Activated CD4-positive, alpha-beta T cell treated with anti-CD3 and anti-CD28 coated beads, Interleukin-2, amount 10 ng/mL, durations not matched to agents 7 days and 5 days (primary cell): ENCODE data around the gene ITLN1. TPM values are rescaled to one million over a fixed set of nuclear protein-coding genes. Genes with fewer than 3 reads are reported as not detected.

Experiments used
- CTCF ChIA-PET: fragments of 350-600 bp; sonication (Branson Sonifier 250); formaldehyde crosslinking; loops from one replicate; lab custom pipeline; 2021; ENCODE audit warnings: antibody characterized with exemption; lab: Charles Lee
- POLR2A ChIA-PET: fragments of 350-600 bp; sonication (Branson Sonifier 250); formaldehyde crosslinking; loops from one replicate; lab custom pipeline; 2021; ENCODE audit warnings: antibody characterized with exemption; lab: Charles Lee
- DNase-seq: peaks from one replicate; pipeline ENCODE4 v3.0.0-alpha.2; 2020
- H3K27ac Mint-ChIP-seq: one replicate; pipeline ENCODE4 v1.8.0; 2021; ENCODE audit warnings: mild to moderate bottlenecking, moderate library complexity, mixed read lengths
- H3K27me3 Mint-ChIP-seq: one replicate; pipeline ENCODE4 v1.8.0; 2021; ENCODE audit warnings: mixed read lengths
- H3K36me3 Mint-ChIP-seq: one replicate; pipeline ENCODE4 v1.8.0; 2021; ENCODE audit warnings: low read depth, mixed read lengths
- H3K4me1 Mint-ChIP-seq: one replicate; pipeline ENCODE4 v1.8.0; 2021; ENCODE audit warnings: mixed read lengths
- H3K4me3 Mint-ChIP-seq: one replicate; pipeline ENCODE4 v1.8.0; 2021; ENCODE audit warnings: mild to moderate bottlenecking, moderate library complexity, mixed read lengths
- H3K9me3 Mint-ChIP-seq: one replicate; pipeline ENCODE4 v1.8.0; 2021; ENCODE audit warnings: mixed read lengths
- total RNA-seq, 2 experiments: library from RNA; stranded (reverse); gene quantifications; one replicate each; pipeline ENCODE4 v1.2.3, GENCODE V29; 2021

The ITLN1 gene
- total RNA-seq, 2 experiments from 2014 or later: not detected

- POLR2A ChIA-PET: no interaction called here
- peak overlapping the region; percentile 26 for H3K27ac Mint-ChIP-seq
- no peaks in the 10 kb centered on the region for H3K27me3 Mint-ChIP-seq
- CTCF ChIA-PET: interaction anchor here (1.2 to 2.5 kb wide), 4 partner anchors 11 to 107 kb away, joined by 4 to 10 read pairs (median 8); no protein-coding TSS in a partner anchor
- no peaks in the 10 kb centered on the region for H3K36me3 Mint-ChIP-seq
- H3K4me3 Mint-ChIP-seq: no peak overlapping the region
- no peak for DNase-seq
- H3K4me1 Mint-ChIP-seq: peaks cover 26% of the 10 kb centered on the region
- no peaks in the 10 kb centered on the region for H3K9me3 Mint-ChIP-seq
Measured at GRCh38 chr1:160863061-160863773, 21.8 kb downstream of the ITLN1 start.

DNA sequence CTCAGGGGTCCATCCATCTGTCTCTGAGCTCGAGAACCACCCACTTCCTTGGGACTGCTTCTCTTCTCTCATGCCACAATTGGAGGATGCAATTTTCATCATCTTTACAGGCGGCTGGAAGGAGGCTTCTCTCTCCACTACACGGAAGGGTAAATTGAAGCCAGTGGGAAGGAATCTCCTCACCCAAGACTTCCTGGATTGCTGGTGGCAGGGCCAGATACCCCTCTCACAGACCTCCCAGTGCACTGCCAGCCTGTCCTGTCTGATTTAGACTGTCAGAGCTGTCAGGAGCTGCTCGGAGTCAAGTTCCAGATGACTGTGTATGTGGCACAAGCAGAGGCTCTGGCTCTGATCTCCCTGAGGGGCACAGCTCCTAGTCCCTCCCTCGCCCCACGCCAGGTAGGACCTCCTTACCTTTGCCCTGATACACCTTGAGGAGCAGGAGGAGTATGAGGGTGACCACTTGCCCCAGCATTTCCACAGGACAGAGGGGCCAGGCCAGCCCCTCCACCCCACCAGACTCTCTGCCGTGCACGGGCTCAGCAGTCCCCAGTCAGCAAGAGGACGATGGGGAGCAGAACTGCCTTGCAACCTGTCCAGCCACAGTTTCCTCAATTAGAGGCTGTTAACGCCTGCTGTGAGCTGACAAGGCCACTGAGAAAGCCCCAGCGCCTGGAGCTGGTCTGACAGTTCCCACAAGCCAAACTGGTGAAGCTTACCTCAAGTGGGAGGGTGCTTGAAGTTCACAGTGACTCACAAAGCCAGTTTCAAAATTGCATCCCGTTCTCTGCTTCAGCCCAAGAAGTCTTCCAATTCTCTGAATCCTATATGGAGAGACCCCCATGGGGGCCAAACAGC is 22.5 kb downstream of the ITLN1 start, which contains the start of gene CD244:
CD244 (minus strand) TSS at position 685 of the 858 bp plus-strand sequence; CDS start at position 475, 210 bp downstream.
- CTCF ChIA-PET: interaction anchor here (0.6 to 2.5 kb wide), 5 partner anchors 11 to 107 kb away, joined by 4 to 10 read pairs (median 7); no protein-coding TSS in a partner anchor
- Mint-ChIP-seq H3K4me3 (no peak within 1 kb of the TSS), H3K9me3 (no peaks in the 10 kb centered on the region), H3K4me1 (peaks cover 26% of the 10 kb centered on the region), H3K36me3 (no peaks in the 10 kb centered on the region), H3K27me3 (no peaks in the 10 kb centered on the region), H3K27ac (peak within 1 kb of the TSS; percentile 26)
- peak; percentile 41 for DNase-seq
- POLR2A ChIA-PET: interaction anchor here (0.5 to 0.7 kb wide), 2 partner anchors 12 to 159 kb away, joined by 3 read pairs; partner anchors contain the start of gene F11R

- peaks cover 26% of the 10 kb centered on the region for H3K4me1 Mint-ChIP-seq
- POLR2A ChIA-PET: interaction anchor here (0.5 kb wide), 1 partner anchor 338 kb away, joined by 3 read pairs; no protein-coding TSS in a partner anchor
- no peaks in the 10 kb centered on the region for H3K36me3 Mint-ChIP-seq
- H3K27me3 Mint-ChIP-seq: no peaks in the 10 kb centered on the region
- no peaks in the 10 kb centered on the region for H3K9me3 Mint-ChIP-seq
- no peak for DNase-seq
- no peak overlapping the region for H3K4me3 Mint-ChIP-seq
- H3K27ac Mint-ChIP-seq: no peak overlapping the region
- CTCF ChIA-PET: interaction anchor here (0.6 to 1.1 kb wide), 2 partner anchors 10 to 178 kb away, joined by 3 to 4 read pairs; no protein-coding TSS in a partner anchor
Measured at GRCh38 chr1:160860840-160861505, 24.0 kb downstream of the ITLN1 start.

DNA sequence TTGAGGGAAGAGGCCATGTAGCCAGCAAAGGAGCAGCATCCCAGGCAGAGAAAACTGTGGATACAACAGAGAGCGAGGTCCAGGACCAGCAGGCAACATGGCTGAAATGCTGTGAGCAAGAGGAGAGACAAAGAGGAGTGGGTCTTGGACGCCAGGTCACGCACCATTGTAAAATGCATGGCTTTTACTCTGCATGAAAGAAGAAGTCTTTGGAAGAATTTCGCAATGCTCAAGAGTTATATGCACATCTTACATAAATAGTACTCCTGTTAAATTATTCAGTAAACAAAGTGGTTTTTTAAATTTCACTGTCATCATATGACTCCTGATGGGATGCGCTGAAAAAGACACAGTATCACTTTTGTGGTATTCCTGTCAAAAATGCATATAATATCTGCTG is 25.8 kb downstream of the ITLN1 start:
- Mint-ChIP-seq H3K9me3 (no peaks in the 10 kb centered on the region), H3K36me3 (no peaks in the 10 kb centered on the region), H3K27me3 (no peaks in the 10 kb centered on the region), H3K4me3 (no peak overlapping the region), H3K4me1 (peaks cover 25% of the 10 kb centered on the region), H3K27ac (no peak overlapping the region)
- ChIA-PET CTCF (interaction anchor here (0.9 to 1.3 kb wide), 2 partner anchors 10 to 17 kb away, joined by 3 to 4 read pairs; no protein-coding TSS in a partner anchor), POLR2A (no interaction called here)
- DNase-seq: no peak

- peaks cover 21% of the 10 kb centered on the region for H3K4me1 Mint-ChIP-seq
- H3K27me3 Mint-ChIP-seq: no peaks in the 10 kb centered on the region
- ChIA-PET CTCF (interaction anchor here (0.9 to 1.2 kb wide), 2 partner anchors 11 to 23 kb away, joined by 3 to 4 read pairs; no protein-coding TSS in a partner anchor), POLR2A (interaction anchor here (0.6 kb wide), 1 partner anchor 21 kb away, joined by 3 read pairs; no protein-coding TSS in a partner anchor)
- H3K36me3 Mint-ChIP-seq: no peaks in the 10 kb centered on the region
- H3K9me3 Mint-ChIP-seq: no peaks in the 10 kb centered on the region
- no peak for DNase-seq
- no peak overlapping the region for H3K4me3 Mint-ChIP-seq
- H3K27ac Mint-ChIP-seq: no peak overlapping the region
Measured at GRCh38 chr1:160858507-160858906, 26.5 kb downstream of the ITLN1 start.

DNA sequence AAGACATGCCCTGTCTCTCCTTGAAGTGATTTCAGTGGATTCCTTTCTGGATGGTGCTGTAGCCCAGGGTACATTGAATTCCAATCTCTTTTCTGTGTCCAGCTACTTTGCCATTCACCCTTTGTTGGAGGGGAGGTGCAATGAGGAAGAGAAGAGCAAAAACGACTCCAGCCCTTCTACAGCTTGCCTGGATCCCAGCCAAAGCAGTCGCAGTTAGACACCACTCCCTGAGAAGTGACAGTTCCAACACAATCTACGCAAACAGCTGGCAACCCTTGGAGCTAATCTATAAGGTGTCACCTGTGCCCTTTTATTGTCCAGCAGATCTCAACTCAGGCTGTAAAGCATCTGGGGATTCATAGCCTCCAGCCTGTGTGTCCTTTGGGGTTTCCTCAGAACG is 26.9 kb downstream of the ITLN1 start:
- no peak overlapping the region for H3K27ac Mint-ChIP-seq
- ChIA-PET CTCF (interaction anchor here (0.8 to 1.4 kb wide), 4 partner anchors 11 to 23 kb away, joined by 3 to 5 read pairs (median 4); no protein-coding TSS in a partner anchor), POLR2A (interaction anchor here (0.6 kb wide), 1 partner anchor 21 kb away, joined by 3 read pairs; no protein-coding TSS in a partner anchor)
- no peaks in the 10 kb centered on the region for H3K9me3 Mint-ChIP-seq
- no peaks in the 10 kb centered on the region for H3K36me3 Mint-ChIP-seq
- DNase-seq: no peak
- H3K27me3 Mint-ChIP-seq: no peaks in the 10 kb centered on the region
- H3K4me3 Mint-ChIP-seq: no peak overlapping the region
- H3K4me1 Mint-ChIP-seq: peaks cover 19% of the 10 kb centered on the region

- Mint-ChIP-seq H3K36me3 (no peaks in the 10 kb centered on the region), H3K4me3 (no peak overlapping the region), H3K9me3 (no peaks in the 10 kb centered on the region), H3K4me1 (peaks cover 2% of the 10 kb centered on the region), H3K27ac (no peak overlapping the region), H3K27me3 (no peaks in the 10 kb centered on the region)
- CTCF ChIA-PET: interaction anchor here (0.6 to 2.0 kb wide), 6 partner anchors 18 to 190 kb away, joined by 3 to 4 read pairs (median 3); partner anchors contain the start of gene USF1
- no peak for DNase-seq
- POLR2A ChIA-PET: no interaction called here
Measured at GRCh38 chr1:160855181-160855981, 29.6 kb downstream of the ITLN1 start.

- no peak for DNase-seq
- Mint-ChIP-seq H3K4me1 (peaks cover 2% of the 10 kb centered on the region), H3K4me3 (no peak overlapping the region), H3K9me3 (no peaks in the 10 kb centered on the region), H3K36me3 (no peaks in the 10 kb centered on the region), H3K27me3 (no peaks in the 10 kb centered on the region), H3K27ac (peak overlapping the region; percentile 58)
- ChIA-PET CTCF (interaction anchor here (1.4 kb wide), 1 partner anchor 10 kb away, joined by 5 read pairs; no protein-coding TSS in a partner anchor), POLR2A (no interaction called here)
Measured at GRCh38 chr1:160853754-160854153, 31.2 kb downstream of the ITLN1 start.

DNA sequence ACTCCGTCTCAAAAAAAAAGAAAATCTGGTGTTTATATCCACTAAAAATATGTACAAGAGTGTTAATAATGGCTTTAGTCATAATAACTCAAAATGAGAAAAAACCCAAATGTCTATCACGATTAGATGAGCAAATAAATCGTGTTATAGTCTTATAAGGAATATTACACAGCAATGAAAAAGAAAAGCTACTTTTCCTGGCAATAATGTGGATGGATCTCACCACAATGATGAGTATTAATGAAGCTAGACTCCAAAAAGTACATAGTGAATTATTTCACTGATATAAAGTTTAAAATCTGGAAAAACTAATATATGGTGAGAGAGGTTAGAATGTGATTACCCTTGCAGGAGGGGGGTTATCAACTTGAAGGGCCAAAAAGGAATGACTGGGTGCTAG is 32.0 kb downstream of the ITLN1 start:
- Mint-ChIP-seq H3K9me3 (peaks cover 2% of the 10 kb centered on the region), H3K36me3 (no peaks in the 10 kb centered on the region), H3K27ac (no peak overlapping the region), H3K4me1 (peaks cover 2% of the 10 kb centered on the region), H3K4me3 (no peak overlapping the region), H3K27me3 (peaks cover 3% of the 10 kb centered on the region)
- ChIA-PET CTCF (interaction anchor here (1.4 kb wide), 1 partner anchor 9 kb away, joined by 5 read pairs; no protein-coding TSS in a partner anchor), POLR2A (no interaction called here)
- no peak for DNase-seq

DNA sequence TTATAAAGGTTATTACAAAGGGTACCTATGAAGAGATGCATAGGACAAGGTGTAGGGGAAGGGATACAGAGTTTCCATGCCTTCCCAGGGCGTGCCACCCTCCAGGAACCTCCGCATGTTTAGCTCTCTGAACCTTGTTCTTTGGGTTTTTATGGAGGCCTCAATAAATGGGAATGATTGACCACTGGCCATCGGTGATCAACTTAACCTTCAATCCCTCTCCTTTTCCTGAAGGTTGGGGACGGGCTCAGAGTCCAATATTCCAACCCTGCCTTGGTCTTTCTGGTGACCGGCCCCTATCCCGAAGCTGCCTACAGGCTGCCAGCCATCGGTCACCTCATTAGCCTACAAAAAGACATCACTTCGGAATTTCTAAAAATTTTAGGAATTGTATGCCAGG is 34.0 kb downstream of the ITLN1 start:
- ChIA-PET CTCF (interaction anchor here (0.7 to 1.7 kb wide), 3 partner anchors 10 to 103 kb away, joined by 3 to 4 read pairs (median 4); no protein-coding TSS in a partner anchor), POLR2A (no interaction called here)
- Mint-ChIP-seq H3K4me3 (no peak overlapping the region), H3K4me1 (peaks cover 2% of the 10 kb centered on the region), H3K9me3 (peaks cover 2% of the 10 kb centered on the region), H3K27me3 (peaks cover 8% of the 10 kb centered on the region), H3K27ac (no peak overlapping the region), H3K36me3 (no peaks in the 10 kb centered on the region)
- no peak for DNase-seq

DNA sequence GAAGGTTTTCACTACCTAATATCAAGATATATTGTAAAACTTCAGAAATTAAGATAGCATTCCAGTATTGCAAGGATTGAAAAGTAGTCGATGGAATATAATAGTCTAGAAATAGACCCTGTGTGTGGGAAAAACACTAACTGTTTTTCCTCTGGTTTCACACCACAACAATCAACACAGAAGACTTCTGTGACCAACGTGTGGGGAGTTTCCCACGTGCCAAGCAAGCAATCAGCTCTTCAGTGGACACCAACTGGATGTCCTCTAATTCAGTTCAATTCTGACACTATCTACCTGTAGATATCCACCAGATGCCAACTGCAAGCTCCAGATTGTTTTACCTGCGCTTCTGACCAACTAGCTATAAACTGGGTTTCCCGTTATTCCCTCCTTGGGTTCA is 34.4 kb downstream of the ITLN1 start:
- no peak for DNase-seq
- H3K4me3 Mint-ChIP-seq: no peak overlapping the region
- POLR2A ChIA-PET: interaction anchor here (0.7 kb wide), 1 partner anchor 12 kb away, joined by 3 read pairs; no protein-coding TSS in a partner anchor
- CTCF ChIA-PET: interaction anchor here (0.8 to 2.2 kb wide), 6 partner anchors 10 to 133 kb away, joined by 3 to 5 read pairs (median 4); no protein-coding TSS in a partner anchor
- H3K4me1 Mint-ChIP-seq: peaks cover 2% of the 10 kb centered on the region
- H3K36me3 Mint-ChIP-seq: no peaks in the 10 kb centered on the region
- H3K27me3 Mint-ChIP-seq: peaks cover 8% of the 10 kb centered on the region
- no peak overlapping the region for H3K27ac Mint-ChIP-seq
- H3K9me3 Mint-ChIP-seq: peaks cover 2% of the 10 kb centered on the region
